Breast epithelium (tissue), 3 donors: ENCODE measurements around the gene ZNF423.

Experiments used
- CTCF ChIP-seq, 3 donors: fragments of 450-650 bp; IDR thresholded peaks; one replicate each; pipeline ENCODE4 v1.5.1; 2016 to 2017; ENCODE audit warnings: antibody characterized with exemption in 3 of 3, mild to moderate bottlenecking in 3 of 3, moderate library complexity in 3 of 3
- POLR2A ChIP-seq: fragments of 450-650 bp; IDR thresholded peaks from one replicate; pipeline ENCODE4 v1.6.1; 2016; ENCODE audit warnings: antibody characterized with exemption, mild to moderate bottlenecking, moderate library complexity
- POLR2AphosphoS5 ChIP-seq, 3 donors: sonication (generic); formaldehyde crosslinking; IDR thresholded peaks; one replicate each; pipeline ENCODE4 v1.6.1; 2017; ENCODE audit warnings: antibody characterized with exemption in 3 of 3

GRCh38 chr16:49740256-49740655 lies 115.7 kb downstream of the ZNF423 start:
- no peak for TF ChIP-seq POLR2AphosphoS5 (IDR thresholded peaks at IDR 0.05)
- no peak for TF ChIP-seq POLR2A
- no peak for TF ChIP-seq CTCF (IDR thresholded peaks at IDR 0.05)
